HG03064 (cell line): ENCODE results near the gene MEDAG.

ENCODE experiments used
- ATAC-seq: cut with Tn5 transposase; IDR thresholded peaks from one replicate; pipeline ENCODE4 v1.9.1; 2021; ENCODE audit warnings: low read depth; ENCODE audit not compliant: unreplicated experiment

MEDAG gene

DNA sequence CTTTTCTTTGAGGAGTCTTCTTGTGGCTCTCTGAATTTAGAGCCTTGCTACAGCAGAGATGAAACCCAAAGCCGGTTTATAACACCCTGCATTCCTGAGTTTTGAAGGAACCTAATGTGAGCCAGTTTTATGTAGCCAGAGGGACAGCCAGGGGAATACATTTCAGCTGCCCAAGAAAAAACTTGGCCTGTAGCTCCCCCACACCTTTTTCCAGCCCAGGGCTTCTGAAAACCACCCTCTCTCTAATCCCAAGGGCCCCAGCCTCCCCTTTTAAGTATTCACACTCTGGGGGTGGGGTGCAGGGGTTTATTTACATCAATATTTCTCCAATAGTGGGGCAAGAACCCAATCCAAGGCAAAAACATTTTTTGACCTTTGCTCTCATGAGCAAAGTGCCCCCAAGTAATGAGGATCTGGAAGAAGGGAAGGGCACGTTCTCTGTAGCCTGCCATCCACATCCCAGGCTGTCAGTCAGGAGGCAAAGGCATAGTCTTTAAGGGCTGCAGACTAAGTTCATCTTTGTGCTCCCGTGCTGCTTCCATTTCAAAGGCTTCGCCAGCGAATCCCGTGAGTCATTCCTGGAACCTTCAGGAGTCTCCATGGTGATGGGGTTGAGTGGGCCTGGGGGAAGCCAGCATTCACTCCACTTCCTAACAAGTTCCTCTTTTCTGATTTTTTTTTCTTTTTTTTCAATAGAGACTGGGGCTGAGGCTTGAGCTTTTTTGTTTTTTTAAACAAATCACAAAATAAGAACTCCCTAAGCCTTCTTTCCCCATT lies 33.2 kb upstream of the MEDAG start:
- no peak for ATAC-seq

- ATAC-seq, result no peak
Observed at GRCh38 chr13:30873499-30873898, 32.6 kb upstream of the MEDAG start.

GRCh38 chr13:30874111-30874510 lies 32.0 kb upstream of the MEDAG start:
- no peak for ATAC-seq

DNA sequence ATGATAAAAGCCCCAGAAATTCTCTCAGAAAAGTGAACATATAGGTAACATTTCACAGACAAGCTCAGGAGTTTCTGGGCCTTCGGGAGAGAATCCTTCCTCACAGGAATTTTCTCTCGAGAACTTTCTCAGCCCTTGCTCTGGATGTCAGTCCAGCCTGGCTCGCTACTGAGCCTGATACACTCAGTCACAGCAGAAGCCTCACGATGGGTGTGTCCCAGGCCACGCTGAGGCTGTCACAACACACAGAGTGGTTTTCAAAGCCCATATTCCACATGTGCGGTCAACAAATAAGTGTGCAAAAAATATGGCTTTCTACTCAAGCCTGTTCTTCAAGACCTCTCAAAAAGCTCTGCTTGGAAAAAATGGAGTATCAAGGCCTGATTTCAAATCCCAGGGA lies 31.5 kb upstream of the MEDAG start:
- ATAC-seq, result no peak

- ATAC-seq, result no peak
Observed at GRCh38 chr13:30877335-30877734, 28.7 kb upstream of the MEDAG start.

- ATAC-seq, result no peak
Observed at GRCh38 chr13:30880151-30880855, 25.8 kb upstream of the MEDAG start.

DNA sequence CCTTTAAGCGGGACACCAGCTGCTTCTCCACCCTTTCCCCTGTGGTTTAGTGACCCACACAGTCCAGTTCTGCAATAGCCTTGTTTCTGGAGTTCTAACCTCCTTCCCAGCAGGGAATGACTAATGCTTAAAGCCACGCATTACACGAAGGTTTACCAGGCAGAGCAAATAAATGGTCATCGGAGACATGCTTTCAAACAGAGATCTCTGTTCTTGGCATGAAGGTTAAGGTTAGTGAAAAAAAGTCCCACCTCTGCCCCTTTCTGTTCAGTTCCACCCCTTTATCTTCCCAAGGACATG lies 25.3 kb upstream of the MEDAG start:
- ATAC-seq, result no peak

DNA sequence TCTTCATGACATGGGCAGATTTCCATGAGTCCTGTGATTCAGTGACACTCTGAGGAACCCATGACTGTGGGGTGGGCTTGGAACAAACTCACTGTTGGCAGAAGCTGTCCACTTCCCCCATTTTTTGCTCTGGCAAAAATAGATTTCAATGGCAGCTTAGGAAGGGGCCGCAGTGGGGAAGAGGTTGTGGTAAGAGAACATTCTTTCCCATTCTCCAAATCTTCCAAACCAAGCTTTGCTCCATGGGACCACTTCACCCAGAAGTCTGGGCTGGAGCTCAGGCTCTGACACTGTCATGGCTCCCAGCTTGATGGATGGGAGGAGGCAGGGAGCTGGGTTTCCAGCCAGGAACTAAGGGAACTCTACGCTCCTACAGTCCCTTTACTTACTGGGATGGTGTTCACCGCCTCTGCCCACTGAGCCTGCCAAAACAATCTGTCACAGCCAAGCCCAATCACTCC lies 24.9 kb upstream of the MEDAG start:
- no peak for ATAC-seq

DNA sequence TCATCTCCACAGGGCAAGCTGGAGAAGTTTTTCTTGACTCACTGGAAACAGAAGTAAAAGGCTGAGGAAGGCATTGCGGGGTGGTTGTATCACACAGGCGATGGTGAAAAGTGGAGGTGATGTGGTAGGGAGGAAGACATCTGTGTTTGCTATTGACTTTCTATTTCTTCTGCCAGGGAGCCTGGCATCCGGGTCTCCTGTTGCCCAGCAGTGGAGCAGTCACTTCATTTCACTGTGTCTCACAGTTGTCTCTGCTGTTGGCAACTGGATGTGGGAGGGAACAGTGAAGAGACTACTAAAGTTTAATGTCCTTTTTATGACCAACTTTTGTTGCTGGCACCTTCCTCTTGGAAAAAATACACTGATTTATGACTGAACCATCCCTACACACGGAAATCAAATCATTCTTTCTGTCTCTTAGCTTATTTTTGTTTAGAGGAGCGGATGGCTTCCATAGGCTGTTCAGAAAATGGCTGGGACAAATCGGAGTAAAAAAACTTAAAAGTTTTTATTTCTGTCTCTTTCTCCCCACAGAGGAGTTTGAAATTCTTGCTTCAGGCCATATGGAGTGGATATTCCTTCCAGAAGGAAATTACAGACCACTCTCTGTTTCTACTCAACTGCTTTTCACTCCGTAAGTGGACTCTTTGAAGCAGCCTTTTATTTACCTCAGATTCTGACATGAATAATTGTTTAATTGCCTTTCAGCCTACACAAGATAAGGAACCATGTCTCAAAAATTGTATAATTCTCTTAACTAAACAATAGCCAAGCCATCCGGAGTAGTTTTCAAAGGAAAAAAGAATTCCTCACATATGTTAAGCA lies 23.8 kb upstream of the MEDAG start:
- ATAC-seq, result no peak

GRCh38 chr13:30882996-30883766 lies 22.9 kb upstream of the MEDAG start:
- ATAC-seq, result no peak

GRCh38 chr13:30884543-30884942 lies 21.5 kb upstream of the MEDAG start:
- ATAC-seq, result no peak

DNA sequence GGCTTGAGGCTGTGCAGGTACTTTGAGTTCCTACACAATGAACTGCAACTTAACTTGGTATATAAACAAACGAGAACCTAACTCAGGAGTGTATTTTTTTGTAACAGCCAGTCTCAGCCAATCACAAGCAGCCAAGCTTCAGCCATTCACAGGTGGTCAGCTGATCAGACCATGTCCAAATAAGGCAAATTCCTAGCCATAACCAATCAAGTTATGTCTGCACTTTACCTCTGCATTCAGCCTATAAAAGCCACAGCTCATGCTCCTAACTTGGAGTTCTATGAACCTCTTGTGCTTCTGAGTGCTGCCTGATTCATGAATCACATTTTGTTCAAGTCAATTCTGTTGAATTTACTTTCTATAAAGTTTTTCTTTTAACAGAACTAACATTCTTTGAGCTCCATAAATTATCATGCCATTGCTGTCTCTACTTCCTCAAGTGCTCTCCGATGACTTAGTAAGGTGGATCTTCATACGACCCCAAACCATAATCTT lies 16.8 kb upstream of the MEDAG start:
- ATAC-seq, result no peak

DNA sequence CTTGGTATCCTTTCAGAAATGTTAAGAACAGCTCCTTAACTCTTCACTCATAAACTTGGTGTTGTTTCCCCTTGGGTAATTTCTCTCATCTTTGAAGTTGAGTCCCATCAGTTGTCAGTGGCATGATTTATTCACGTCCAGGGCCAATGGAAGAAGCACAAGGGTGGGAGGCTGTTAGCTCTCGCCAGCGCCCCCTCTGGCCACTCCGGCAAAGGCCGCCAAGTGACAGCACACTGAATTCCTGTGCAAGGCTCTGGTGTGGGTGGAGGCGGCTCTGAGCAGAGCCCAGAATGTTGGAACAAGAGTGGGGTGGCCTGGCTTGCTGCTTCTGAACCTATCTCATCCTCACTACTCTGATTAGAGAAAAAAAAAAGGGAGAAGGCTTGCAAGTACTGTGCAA lies 13.1 kb upstream of the MEDAG start:
- no peak for ATAC-seq

GRCh38 chr13:30895773-30896172 lies 10.3 kb upstream of the MEDAG start:
- no peak for ATAC-seq

GRCh38 chr13:30898070-30898469 lies 8.0 kb upstream of the MEDAG start:
- no peak for ATAC-seq

DNA sequence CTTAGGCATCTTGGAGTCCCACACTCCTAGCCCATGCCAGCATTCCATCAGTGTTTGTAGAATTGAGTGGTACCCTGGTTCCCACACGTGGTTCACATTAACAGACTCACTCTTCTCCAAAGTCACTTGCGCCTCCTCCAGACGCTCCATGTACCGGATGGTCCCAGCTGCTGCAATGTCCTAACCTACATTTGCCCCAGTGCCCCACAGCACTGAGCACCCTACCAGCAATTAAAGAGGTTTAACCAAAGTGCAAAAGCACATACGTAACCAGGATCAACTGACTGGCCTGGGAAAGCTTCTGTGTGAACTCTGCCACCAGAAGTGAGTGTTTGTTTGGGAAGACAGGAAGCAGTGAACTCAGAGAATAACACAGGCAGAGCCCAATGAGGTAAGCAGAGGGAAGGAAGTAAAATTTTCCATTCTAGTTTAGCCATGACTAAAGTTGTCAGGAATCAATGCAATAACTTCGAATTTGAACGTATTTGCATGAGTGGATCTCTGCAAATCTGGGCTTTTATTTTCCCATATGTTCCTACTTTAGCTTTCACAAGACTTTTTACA lies 7.3 kb upstream of the MEDAG start:
- ATAC-seq, result no peak

DNA sequence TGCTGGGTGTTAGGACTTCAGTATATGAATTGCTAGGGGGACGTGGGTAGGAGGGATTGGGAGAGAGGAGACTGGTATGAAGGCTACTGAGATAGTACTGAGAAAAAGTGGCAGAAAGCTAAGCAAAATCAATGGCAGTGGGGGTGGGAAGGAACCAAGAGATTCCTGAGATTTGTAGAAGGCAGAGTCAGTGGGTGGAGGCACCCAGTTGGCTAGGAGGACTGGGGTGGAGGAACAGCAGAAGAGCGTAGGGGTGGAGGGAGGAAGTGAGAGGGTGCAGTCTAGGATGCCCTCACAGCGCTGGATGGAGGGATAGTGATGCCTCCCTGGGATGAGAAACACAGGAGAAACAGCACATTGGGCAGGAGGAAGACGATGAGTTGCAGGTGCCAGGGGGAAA lies 5.6 kb upstream of the MEDAG start:
- ATAC-seq, result no peak

DNA sequence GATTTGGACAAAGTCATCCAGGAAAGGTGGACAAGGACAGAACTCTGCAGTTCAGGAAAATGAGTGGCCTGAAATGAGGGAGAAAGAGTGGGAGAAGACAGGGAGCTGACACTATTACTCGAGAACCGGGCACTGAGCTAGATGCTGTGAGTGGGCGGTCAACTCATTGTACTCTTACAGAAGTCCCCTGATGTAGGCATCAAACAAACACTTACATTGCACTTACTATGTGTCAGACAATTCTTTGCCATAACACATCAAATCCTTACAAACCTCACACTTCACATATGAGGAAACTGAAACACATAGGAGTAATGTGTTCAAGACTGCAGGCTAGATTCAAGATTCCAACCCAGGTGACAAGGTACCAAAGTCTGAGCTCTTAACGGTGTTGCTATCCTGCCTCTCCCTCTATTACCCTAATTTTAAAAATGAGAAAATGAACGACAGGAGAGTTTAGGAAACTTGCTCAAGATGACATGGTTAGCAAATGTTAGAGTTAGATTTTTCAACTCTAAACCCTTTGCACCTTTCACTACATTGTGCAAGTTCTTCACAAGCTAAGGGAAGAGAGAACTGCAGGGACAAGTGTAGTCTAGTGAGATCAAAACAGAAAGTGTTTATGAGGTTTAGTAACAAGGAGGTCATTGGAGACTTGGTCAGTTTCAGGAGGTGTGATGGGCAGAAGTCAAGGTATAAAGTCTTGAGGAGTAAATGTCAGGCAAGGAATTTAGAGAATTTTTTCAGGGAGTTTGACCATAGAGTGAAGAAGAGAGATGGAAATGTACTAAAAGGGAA lies 4.9 kb upstream of the MEDAG start:
- ATAC-seq, result no peak

DNA sequence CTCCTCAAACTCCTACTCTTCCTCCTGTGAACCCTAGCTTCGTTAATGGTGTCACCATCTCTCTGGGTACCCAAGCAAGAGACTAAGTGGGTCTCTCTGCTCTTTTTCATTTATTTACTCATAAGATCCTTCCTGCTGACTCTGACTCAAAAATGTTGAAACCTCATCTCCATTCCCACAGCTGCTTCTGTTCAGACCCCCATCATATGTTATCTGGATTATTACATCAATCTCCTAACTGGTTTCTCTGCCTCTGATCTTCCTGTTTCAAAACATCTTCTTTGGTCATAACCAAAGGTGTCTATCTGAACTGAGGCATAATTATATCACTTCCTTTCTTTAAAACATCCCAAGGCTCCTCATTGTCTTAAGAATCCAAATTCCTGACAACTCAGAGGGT lies 2.0 kb upstream of the MEDAG start:
- ATAC-seq, result no peak
